Measurements from ENCODE around the gene NPAS3.

The NPAS3 gene

DNA sequence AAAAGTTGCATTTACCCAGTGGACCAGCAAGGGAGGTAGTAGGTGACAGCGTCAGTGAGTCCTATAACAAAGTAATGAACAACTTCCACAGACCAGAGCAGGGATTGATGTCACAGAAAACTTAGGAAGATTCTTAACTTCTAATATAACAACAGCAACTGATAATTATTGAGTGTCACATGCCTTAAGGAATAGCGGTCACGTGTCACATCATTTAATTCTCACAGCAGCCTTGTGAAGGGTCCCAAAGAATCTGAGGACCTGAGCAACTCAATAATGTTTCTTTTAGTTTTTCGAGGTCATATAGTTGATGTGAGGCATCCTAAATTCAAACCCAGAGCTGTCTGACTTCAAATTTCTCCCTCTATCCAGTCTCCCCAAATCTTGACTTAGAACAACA lies 590.0 kb downstream of the NPAS3 start:
- DNase-seq, result no peak

DNA sequence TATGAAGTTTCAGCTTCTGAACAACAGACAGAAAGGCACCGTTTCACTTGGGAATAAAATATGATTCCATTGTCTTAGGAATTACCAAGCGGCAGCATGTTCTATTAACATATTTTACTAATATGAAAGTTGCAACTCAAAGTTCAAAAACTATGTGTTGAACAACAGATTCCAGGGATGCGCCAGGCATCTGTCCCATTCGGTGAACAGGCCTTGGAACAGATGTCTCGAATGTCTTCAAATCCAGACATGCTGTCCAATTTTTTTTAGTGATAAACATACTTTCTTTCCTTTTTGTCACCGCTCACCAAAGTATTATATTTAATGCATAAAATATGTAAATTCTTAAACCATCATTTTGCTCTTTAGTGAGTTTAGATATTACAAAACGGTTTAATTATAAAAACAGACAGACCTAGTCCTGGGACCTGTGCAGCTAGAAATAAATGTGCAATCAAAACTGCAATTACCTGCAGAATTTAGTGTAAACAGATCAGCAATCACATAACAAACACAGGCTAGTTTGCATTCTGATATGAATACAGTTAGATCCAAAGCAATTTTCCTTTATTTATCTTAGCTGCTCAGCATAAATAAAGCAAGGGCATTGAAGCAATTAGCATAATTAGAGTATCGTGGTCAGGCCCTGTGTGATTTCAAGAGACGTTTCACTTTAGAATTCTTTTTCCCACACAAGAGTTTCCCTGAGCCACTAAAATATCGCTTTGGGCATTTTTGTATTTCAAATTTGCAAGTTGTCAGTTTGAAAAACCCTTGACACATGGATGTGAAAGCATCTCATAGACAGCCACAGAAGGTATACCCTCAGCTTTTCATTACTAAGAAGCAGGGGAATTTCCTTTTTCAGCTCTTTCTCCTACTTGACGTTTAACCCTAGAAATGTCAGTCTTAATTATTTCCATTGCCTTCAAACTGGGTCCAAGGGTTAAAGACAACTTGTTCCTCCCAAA lies 591.4 kb downstream of the NPAS3 start:
- DNase-seq, result no peak

- no peak for DNase-seq
These were observed 593.9 kb downstream of the NPAS3 start for GRCh38 chr14:33532553-33532952.

- no peak for DNase-seq
These were observed 595.4 kb downstream of the NPAS3 start for GRCh38 chr14:33534104-33534503.

- DNase-seq, result no peak
These were observed 596.0 kb downstream of the NPAS3 start for GRCh38 chr14:33534632-33535031.

- DNase-seq, result no peak
These were observed 601.3 kb downstream of the NPAS3 start for GRCh38 chr14:33539918-33540357.

DNA sequence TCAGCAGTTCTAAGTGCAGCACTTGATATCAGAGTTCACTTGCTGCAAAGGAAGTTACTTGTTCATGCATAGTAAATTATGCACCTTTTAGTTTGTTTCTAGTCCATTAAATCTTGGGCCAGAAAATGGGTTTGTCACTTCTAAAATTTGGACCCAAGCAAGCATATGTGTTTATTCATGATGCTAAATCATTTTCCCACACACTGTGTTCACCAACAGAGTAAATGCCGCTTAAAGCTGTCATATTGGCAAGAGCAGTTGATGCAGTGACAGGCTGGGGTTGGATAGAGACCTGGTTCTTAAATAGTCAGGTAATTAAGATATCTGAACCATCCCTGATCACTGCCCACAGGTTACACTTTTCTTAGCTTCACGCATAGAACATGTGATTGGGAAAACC lies 602.5 kb downstream of the NPAS3 start:
- DNase-seq, result no peak

- no peak for DNase-seq
These were observed 603.9 kb downstream of the NPAS3 start for GRCh38 chr14:33542338-33543287.

DNA sequence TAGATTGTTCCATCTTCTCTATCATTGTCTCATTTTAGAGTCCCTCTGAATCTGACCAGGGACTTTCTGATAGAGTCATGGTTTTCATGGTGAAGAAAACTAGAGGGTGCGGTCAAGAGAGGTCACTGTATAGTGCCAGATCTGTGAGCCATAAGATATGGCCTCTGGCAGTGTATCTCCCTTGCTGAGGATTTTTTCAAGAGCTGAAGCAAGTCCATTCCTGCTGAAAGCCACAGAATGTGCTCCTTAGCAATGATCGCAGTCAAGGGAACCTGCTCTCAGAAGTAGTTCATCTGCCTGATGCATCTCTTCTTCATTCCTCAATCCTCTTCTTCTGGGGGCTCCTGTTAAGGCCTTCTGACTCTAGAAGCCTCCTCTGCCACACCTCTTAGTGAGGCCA lies 607.0 kb downstream of the NPAS3 start:
- no peak for DNase-seq

GRCh38 chr14:33548606-33549005 lies 609.9 kb downstream of the NPAS3 start:
- DNase-seq, result no peak

GRCh38 chr14:33551963-33552362 lies 613.3 kb downstream of the NPAS3 start:
- no peak for DNase-seq

GRCh38 chr14:33553706-33554278 lies 615.1 kb downstream of the NPAS3 start:
- DNase-seq, result no peak

DNA sequence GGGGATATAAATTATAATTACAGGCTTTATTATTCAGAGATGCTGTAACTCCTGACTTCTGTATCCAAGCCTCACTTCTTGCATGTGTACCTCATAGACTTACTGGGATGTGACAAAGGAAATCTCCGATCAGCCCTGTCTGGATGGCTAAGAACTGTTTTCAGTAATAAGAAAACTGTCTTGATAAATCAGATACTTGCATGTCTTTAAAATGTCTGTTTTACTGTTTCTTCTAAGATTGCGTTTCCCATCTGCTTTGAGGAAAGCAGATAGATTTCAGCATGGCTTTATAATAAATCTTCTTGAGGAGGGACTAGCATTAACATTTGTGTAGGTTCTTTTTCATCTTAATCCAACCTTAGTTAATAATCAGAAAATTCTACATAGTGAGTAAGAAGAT lies 616.3 kb downstream of the NPAS3 start:
- no peak for DNase-seq

GRCh38 chr14:33555710-33556350 lies 617.2 kb downstream of the NPAS3 start:
- DNase-seq, result no peak

DNA sequence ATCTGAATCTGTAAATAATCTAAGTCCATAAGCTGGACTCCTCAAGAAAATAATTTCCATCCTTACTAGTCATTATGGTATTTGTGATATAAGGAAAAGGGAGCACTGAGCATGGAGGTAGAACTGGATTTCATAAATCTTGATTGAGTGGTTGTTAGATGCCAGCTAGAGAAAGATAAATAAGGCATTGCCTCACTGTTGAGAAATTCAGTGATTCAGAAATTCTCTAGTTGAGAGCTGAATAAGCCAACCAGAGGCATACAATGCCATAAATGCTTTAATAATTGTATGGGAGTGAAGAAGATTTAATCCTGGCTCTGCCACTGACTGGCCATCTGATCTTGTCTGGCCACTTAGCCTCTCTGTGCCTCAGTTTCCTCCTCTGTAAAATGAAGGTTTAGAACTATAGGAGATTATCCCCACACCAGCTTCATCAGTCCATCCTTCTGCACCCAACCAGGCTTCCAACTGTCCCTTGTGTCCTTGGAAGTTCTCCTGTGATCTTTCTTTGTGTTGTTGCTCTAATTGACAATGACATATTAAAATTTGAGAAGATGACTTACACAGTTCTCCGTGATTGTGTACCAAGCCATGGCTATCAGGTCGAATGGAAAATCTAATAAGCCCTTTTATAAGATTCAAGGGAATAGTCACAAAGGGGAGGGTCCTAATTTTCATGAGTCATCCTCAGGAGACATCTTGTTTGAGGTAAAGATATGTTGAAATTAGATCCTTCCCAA lies 617.9 kb downstream of the NPAS3 start:
- no peak for DNase-seq

DNA sequence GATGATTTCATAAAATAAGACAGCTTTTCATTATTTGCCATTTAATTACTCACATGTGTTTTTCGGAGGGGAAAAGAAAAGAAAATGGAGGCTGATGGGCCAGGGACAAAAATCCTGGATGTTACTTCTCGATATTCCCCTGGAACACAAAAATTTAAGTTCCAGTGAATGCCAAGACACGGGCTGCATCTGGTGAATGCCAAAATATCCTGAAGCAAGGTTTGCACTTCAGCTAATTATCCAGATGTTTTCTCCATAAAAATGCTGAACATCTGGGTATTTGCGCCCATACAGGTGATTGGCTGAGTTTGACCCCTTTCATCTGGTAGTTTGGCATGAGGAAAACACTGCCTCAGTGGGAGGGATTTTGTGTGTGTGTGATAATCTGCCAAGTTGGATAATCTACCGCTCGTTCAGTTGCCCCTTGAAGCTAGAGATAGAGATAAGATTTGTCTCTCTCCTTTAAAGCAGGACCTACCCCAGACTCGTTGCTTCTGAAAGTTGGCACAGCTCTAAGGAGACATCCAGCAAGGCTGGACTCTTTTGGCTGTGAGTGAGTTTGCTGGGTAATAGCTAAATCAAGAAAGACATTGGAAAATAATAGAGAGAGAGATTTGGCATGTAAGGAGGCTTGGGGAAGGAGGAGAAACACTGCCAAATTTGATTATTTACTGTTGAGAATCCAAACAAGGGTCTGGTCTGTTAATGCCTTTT lies 622.2 kb downstream of the NPAS3 start:
- no peak for DNase-seq

- no peak for DNase-seq
These were observed 623.0 kb downstream of the NPAS3 start for GRCh38 chr14:33561488-33562175.

DNA sequence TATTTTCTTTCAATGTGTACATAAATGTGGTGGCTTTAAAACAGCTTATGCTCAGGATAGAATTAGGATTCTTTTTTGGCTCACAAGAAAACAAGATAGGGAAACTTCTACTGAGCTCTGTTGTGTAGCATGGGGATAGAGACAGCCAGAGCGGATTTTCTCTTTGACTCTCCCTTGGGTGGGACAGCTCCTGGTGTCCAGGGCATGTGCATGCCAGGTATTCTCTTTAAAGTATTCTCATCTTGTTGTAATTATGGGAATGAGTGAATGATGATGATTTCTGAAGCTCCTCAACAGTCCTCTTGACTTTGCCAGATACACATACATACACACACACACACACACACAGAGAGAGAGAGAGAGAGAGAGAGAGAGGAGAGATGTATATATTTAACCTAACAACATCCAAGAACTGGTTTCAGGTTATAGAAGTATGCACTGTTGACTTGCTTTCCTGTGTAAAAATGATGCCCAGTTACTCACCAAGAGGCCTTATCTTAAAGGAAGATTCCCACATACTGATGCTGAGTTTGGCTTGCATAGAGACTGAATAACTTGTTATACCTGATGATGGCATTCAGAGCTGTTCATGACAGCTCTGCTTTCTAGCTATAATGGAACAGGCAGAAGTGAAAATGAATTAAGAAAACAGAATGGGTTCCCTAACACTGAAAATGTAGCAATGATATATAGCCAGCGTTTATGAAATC lies 624.7 kb downstream of the NPAS3 start:
- no peak for DNase-seq

DNA sequence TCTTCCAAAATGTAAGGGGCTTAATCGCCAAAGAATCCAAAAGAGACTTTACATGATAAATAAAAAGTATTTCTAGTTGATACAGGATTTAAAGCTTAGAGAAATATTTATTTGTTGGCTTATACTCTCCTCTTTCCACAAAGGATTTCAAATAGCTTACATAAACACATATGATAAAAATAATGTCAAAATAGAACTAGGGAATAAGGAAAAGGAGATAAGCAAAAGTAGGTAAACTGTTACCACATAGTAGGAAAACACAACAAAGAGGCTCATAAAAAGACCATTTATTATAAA lies 625.2 kb downstream of the NPAS3 start:
- no peak for DNase-seq
